ENCODE measurements around the gene GPR42. TPM values are rescaled to one million over a fixed set of nuclear protein-coding genes. Genes with fewer than 3 reads are reported as not detected.

The GPR42 gene
- polyA plus RNA-seq, 12 donors: 0.11 TPM; not detected in 11

- DNase-seq: no peak
These were observed 47.1 kb downstream of the GPR42 start for GRCh38 chr19:35417713-35418534.

GRCh38 chr19:35419046-35419445 lies 48.2 kb downstream of the GPR42 start:
- DNase-seq: no peak

- DNase-seq: no peak
These were observed 48.9 kb downstream of the GPR42 start for GRCh38 chr19:35419805-35420204.

- no peak for DNase-seq
These were observed 50.5 kb downstream of the GPR42 start for GRCh38 chr19:35421362-35421761.

Other genes starting within 250 kb of the GPR42 start
- gene LGI4, start 236.0 kb upstream of the GPR42 start, polyA plus RNA-seq (ENCODE audit: insufficient read length in 12 of 12): 10 to 100 TPM in 7 of 12 donors, 1 to 10 TPM in 4, not detected in 1; 8.0 to 14.6 (median 12.0) TPM
- gene FXYD1, start 232.2 kb upstream of the GPR42 start, polyA plus RNA-seq (ENCODE audit: insufficient read length in 12 of 12): 100 to 1,000 TPM in 11 of 12 donors, not detected in 1; 102 to 315 (median 204) TPM
- 1 to 10 TPM in 5 of 12 donors, under 1 TPM in 5, not detected in 2; 0.53 to 2.2 (median 1.1) TPM for gene FXYD7, start 227.8 kb upstream of the GPR42 start, polyA plus RNA-seq (ENCODE audit: insufficient read length in 12 of 12)
- 10 to 100 TPM in 11 of 12 donors, not detected in 1; 15.6 to 81.8 (median 18.8) TPM for gene FXYD5, start 216.3 kb upstream of the GPR42 start, polyA plus RNA-seq (ENCODE audit: insufficient read length in 12 of 12)
- gene FAM187B, start 142.3 kb upstream of the GPR42 start, polyA plus RNA-seq (ENCODE audit: insufficient read length in 12 of 12): not detected
- gene LSR, start 122.1 kb upstream of the GPR42 start, polyA plus RNA-seq (ENCODE audit: insufficient read length in 12 of 12): 10 to 100 TPM in 3 of 12 donors, 1 to 10 TPM in 8, not detected in 1; 1.9 to 27.8 (median 5.0) TPM
- gene USF2, start 102.1 kb upstream of the GPR42 start, polyA plus RNA-seq (ENCODE audit: insufficient read length in 12 of 12): 100 to 1,000 TPM in 6 of 12 donors, 10 to 100 TPM in 5, not detected in 1; 91.0 to 157 (median 104) TPM
- under 1 TPM in 6 of 12 donors, not detected in 6; 0.09 to 0.32 (median 0.14) TPM for gene HAMP, start 88.5 kb upstream of the GPR42 start, polyA plus RNA-seq (ENCODE audit: insufficient read length in 12 of 12)
- gene MAG, start 78.9 kb upstream of the GPR42 start, polyA plus RNA-seq (ENCODE audit: insufficient read length in 12 of 12): 1 to 10 TPM in 2 of 12 donors, under 1 TPM in 6, not detected in 4; 0.11 to 1.3 (median 0.37) TPM
- 1 to 10 TPM in 3 of 12 donors, under 1 TPM in 7, not detected in 2; 0.34 to 7.6 (median 0.60) TPM for gene CD22, start 41.9 kb upstream of the GPR42 start, polyA plus RNA-seq (ENCODE audit: insufficient read length in 12 of 12)
- gene FFAR1, start 23.2 kb upstream of the GPR42 start, polyA plus RNA-seq (ENCODE audit: insufficient read length in 12 of 12): under 1 TPM in 1 of 12 donors, not detected in 11; 0.12 TPM
- under 1 TPM in 5 of 12 donors, not detected in 7; 0.09 to 0.32 (median 0.13) TPM for gene FFAR3, start 12.6 kb upstream of the GPR42 start, polyA plus RNA-seq (ENCODE audit: insufficient read length in 12 of 12)
- gene FFAR2, start 77.2 kb downstream of the GPR42 start, polyA plus RNA-seq (ENCODE audit: insufficient read length in 12 of 12): under 1 TPM in 9 of 12 donors, not detected in 3; 0.08 to 0.54 (median 0.26) TPM
- 100 to 1,000 TPM in 2 of 12 donors, 10 to 100 TPM in 1, 1 to 10 TPM in 1, under 1 TPM in 1, not detected in 7; 0.73 to 445 (median 73.3) TPM for gene KRTDAP, start 119.4 kb downstream of the GPR42 start, polyA plus RNA-seq (ENCODE audit: insufficient read length in 12 of 12)
- gene DMKN, start 142.6 kb downstream of the GPR42 start, polyA plus RNA-seq (ENCODE audit: insufficient read length in 12 of 12): 100 to 1,000 TPM in 1 of 12 donors, 10 to 100 TPM in 2, 1 to 10 TPM in 4, under 1 TPM in 3, not detected in 2; 0.58 to 181 (median 1.2) TPM
- gene SBSN, start 157.2 kb downstream of the GPR42 start, polyA plus RNA-seq (ENCODE audit: insufficient read length in 12 of 12): 10 to 100 TPM in 2 of 12 donors, 1 to 10 TPM in 1, under 1 TPM in 1, not detected in 8; 0.24 to 26.7 (median 8.1) TPM
- under 1 TPM in 1 of 12 donors, not detected in 11; 0.12 TPM for gene GAPDHS, start 162.4 kb downstream of the GPR42 start, polyA plus RNA-seq (ENCODE audit: insufficient read length in 12 of 12)
- gene TMEM147, start 174.6 kb downstream of the GPR42 start, polyA plus RNA-seq (ENCODE audit: insufficient read length in 12 of 12): 10 to 100 TPM in 11 of 12 donors, not detected in 1; 32.3 to 49.5 (median 40.0) TPM
- gene ATP4A, start 192.6 kb downstream of the GPR42 start, polyA plus RNA-seq (ENCODE audit: insufficient read length in 12 of 12): under 1 TPM in 2 of 12 donors, not detected in 10; 0.21 to 0.26 TPM
- not detected for gene PMIS2, start 215.1 kb downstream of the GPR42 start, polyA plus RNA-seq (ENCODE audit: insufficient read length in 12 of 12)
- 10 to 100 TPM in 8 of 12 donors, 1 to 10 TPM in 3, not detected in 1; 8.9 to 23.8 (median 12.7) TPM for gene HAUS5, start 241.7 kb downstream of the GPR42 start, polyA plus RNA-seq (ENCODE audit: insufficient read length in 12 of 12)